Measurements from ENCODE around the gene NFS1. TPM values are rescaled to one million over a fixed set of nuclear protein-coding genes. Genes with fewer than 3 reads are reported as not detected.
"Not testable (repeated sequence)": the region's sequence is repeated elsewhere in the genome, so short reads cannot be mapped to it uniquely, and the experiment has no call there.

NFS1 gene
- total RNA-seq, 2 donors from 2014 or later, result 41.2 to 56.7 TPM

GRCh38 chr20:35711588-35712209 lies 12.5 kb upstream of the NFS1 start:
- 69% methylated on average over 6 of the region's 6 CpGs for WGBS
- H3K27me3 ChIP-seq (replicated peaks; ENCODE audit: insufficient read depth), result no peaks in the 10 kb centered on the region

DNA sequence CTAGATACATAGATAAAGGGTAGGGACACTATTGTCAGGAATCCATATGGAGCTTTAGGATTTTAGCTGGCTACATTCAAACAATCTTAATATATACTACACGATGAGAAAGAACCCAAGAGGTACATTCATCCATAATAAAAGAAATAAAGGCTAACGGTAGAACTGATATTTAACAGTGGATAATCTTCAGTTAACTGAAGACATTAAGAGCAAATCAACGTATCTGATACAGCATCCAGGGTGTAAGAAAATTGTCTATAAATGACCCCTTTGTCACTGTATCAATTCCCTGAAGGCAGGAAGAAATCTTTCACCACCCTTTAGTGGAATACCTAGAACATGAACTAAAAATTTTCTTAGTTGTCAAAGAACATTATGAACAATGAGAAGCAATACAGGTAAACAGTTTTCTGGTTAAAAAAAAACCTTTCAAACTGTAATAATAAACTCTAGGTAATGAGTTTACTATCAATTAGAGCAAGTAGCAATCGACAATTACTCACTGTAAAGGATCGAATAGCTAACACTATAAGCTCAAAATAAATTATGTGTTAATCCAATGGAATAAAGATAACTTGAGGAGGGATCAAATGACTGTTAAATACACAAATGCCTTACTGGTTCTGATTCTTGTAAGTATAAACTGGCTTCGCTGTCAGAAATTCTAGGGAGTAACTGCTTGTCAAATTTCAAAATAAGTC lies 11.9 kb upstream of the NFS1 start:
- Histone ChIP-seq H3K27ac (no peak overlapping the region), H3K27me3 (replicated peaks; ENCODE audit: insufficient read depth) (no peaks in the 10 kb centered on the region), H3K9me3 (no peaks in the 10 kb centered on the region), H3K4me1 (replicated peaks) (no peaks in the 10 kb centered on the region), H3K4me3 (no peak overlapping the region), H3K36me3 (peaks cover 12 to 17% of the 10 kb centered on the region in 2 donors)
- intact Hi-C loops (cut with DNase I), result no loop called here
- WGBS, result 55% methylated on average over 6 of the region's 6 CpGs
- no peak for TF ChIP-seq CTCF (IDR thresholded peaks at IDR 0.05)
- no peak for TF ChIP-seq POLR2A (IDR thresholded peaks at IDR 0.05)
- no peak for TF ChIP-seq POLR2AphosphoS5 (IDR thresholded peaks at IDR 0.05)
- no peak for DNase-seq (ENCODE audit: low spot score)

More at GRCh38 chr20:35711588-35712209, 12.5 kb upstream of the NFS1 start:
- Histone ChIP-seq H3K36me3 (peaks cover 13 to 17% of the 10 kb centered on the region in 2 donors), H3K4me1 (replicated peaks) (no peaks in the 10 kb centered on the region), H3K9me3 (no peaks in the 10 kb centered on the region), H3K27ac (no peak overlapping the region), H3K4me3 (no peak overlapping the region)
- intact Hi-C loops (cut with DNase I), result no loop called here
- no peak for TF ChIP-seq POLR2AphosphoS5 (IDR thresholded peaks at IDR 0.05)
- no peak for TF ChIP-seq CTCF (IDR thresholded peaks at IDR 0.05)
- no peak for TF ChIP-seq POLR2A (IDR thresholded peaks at IDR 0.05)
- DNase-seq (ENCODE audit: low spot score), result no peak

- intact Hi-C loops (cut with DNase I), result no loop called here
- Histone ChIP-seq H3K4me3 (no peak overlapping the region), H3K9me3 (no peaks in the 10 kb centered on the region), H3K27ac (no peak overlapping the region), H3K36me3 (peaks cover 6 to 19% of the 10 kb centered on the region in 2 donors), H3K4me1 (replicated peaks) (no peaks in the 10 kb centered on the region), H3K27me3 (replicated peaks; ENCODE audit: insufficient read depth) (no peaks in the 10 kb centered on the region)
- no peak for DNase-seq (ENCODE audit: low spot score)
- TF ChIP-seq POLR2AphosphoS5 (IDR thresholded peaks at IDR 0.05), result no peak
- no peak for TF ChIP-seq POLR2A (IDR thresholded peaks at IDR 0.05)
- no peak for TF ChIP-seq CTCF (IDR thresholded peaks at IDR 0.05)
Measured at GRCh38 chr20:35710039-35710438, 10.9 kb upstream of the NFS1 start.

GRCh38 chr20:35709259-35709658 lies 10.1 kb upstream of the NFS1 start:
- no peak for DNase-seq (ENCODE audit: low spot score)
- no peak overlapping the region for H3K27ac ChIP-seq
- H3K36me3 ChIP-seq, result peaks cover 6 to 26% of the 10 kb centered on the region in 2 donors
- H3K27me3 ChIP-seq (replicated peaks; ENCODE audit: insufficient read depth), result no peaks in the 10 kb centered on the region
- no peaks in the 10 kb centered on the region for H3K4me1 ChIP-seq (replicated peaks)
- H3K9me3 ChIP-seq, result no peaks in the 10 kb centered on the region
- WGBS, result 88% methylated on average over 1 of the region's 1 CpG
- intact Hi-C loops (cut with DNase I), result no loop called here
- TF ChIP-seq POLR2AphosphoS5 (IDR thresholded peaks at IDR 0.05), result no peak
- no peak for TF ChIP-seq CTCF (IDR thresholded peaks at IDR 0.05)
- no peak for TF ChIP-seq POLR2A (IDR thresholded peaks at IDR 0.05)
- no peak overlapping the region for H3K4me3 ChIP-seq

DNA sequence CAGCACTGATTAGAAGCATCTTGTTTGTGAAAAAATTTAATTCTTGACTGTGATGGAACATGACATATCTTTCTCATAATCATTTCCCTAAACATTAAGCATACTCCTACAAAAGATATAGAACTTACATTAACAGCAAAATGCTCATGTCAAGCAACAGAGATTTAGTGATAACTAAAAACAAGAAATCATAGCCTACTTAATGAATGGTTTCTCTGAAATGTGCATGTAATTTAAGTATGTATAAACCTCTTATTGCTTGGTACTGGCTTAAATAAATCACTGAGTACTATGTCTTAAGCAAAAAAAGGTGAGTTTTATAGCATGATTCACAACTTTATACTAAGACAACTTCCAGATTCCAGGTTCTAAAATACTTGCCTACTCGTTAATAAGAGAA lies 9.3 kb upstream of the NFS1 start:
- DNase-seq (ENCODE audit: low spot score), result no peak
- no peaks in the 10 kb centered on the region for H3K27me3 ChIP-seq (replicated peaks; ENCODE audit: insufficient read depth)
- H3K36me3 ChIP-seq, result peaks cover 10 to 26% of the 10 kb centered on the region in 2 donors
- no peak overlapping the region for H3K27ac ChIP-seq
- H3K4me1 ChIP-seq (replicated peaks), result no peaks in the 10 kb centered on the region
- intact Hi-C loops (cut with DNase I), result no loop called here
- H3K4me3 ChIP-seq, result no peak overlapping the region
- TF ChIP-seq POLR2AphosphoS5 (IDR thresholded peaks at IDR 0.05) (no peak), POLR2A (IDR thresholded peaks at IDR 0.05) (no peak), CTCF (IDR thresholded peaks at IDR 0.05) (no peak)
- H3K9me3 ChIP-seq, result no peaks in the 10 kb centered on the region
- 38% methylated on average over 1 of the region's 1 CpG for WGBS

DNA sequence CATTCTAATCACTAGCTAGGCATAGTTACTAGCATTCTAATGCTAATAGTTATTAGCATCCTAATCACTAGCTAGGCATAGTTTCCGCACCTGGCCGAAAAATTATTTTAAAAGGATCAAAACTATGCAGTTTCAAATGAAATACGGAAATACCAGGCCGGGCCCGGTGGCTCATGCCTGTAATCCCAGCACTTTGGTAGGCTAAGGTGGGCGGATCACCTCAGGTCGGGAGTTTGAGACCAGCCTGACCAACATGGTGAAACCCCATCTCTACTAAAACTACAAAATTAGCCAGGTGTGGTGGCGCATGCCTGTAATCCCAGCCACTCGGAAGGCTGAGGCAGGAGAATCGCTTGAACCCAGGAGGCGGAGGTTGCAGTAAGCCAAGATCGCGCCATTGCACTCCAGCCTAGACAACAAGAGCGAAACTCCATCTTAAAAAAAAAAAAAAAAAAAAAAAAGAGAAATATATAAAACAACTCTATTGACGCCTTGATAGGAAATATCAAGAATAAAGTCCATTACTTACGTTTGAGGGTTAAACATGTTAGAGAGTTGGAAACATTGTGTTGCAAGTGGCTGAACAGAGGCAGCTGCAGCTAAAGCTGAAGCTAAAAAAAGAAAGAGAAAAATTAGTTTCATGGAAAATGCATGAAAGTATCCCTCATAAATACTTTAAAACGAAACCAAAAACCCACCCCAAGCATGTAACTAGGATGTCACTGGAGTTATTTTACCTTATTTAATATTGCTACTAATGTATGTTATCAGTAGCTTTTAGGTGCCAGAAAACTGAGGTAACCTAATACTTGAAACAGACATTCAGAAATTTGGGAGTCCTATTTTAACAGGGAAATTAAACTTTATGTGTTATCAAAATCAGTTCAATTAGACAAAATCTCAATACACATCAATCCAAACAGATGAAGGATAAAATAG lies 7.7 kb upstream of the NFS1 start:
- H3K4me1 ChIP-seq (replicated peaks); intact Hi-C loops (cut with DNase I); H3K27me3 ChIP-seq (replicated peaks; ENCODE audit: insufficient read depth); H3K9me3 ChIP-seq; H3K27ac ChIP-seq; DNase-seq (ENCODE audit: low spot score); H3K4me3 ChIP-seq: not testable (repeated sequence)
- WGBS, result 91% methylated on average over 17 of the region's 17 CpGs
- peaks cover 5 to 20% of the 10 kb centered on the region in 2 donors for H3K36me3 ChIP-seq

Data from prostate gland (tissue), 2 donors.